Spleen (tissue), 11 donors: ENCODE results near the gene YTHDC2. TPM values are rescaled to one million over a fixed set of nuclear protein-coding genes. Genes with fewer than 3 reads are reported as not detected.

Source experiments
- DNase-seq: peaks from one replicate; pipeline ENCODE4 v3.0.0-alpha.2; 2020
- H3K27ac ChIP-seq, 8 donors: fragments of 200-600 bp; sonication (generic) in 7 of 8; 1 replicate in 4 of 8; 2 replicates in 4 of 8; pipeline versions ENCODE4 v1.5.0 to v1.8.0; 2016 to 2021; ENCODE audit warnings: inconsistent platforms in 4 of 8, mild to moderate bottlenecking in 4 of 8, moderate library complexity in 1 of 8
- H3K27me3 ChIP-seq, 7 donors: fragments of 200-600 bp; sonication (generic) in 6 of 7; replicated peaks in 1 of 7; 1 replicate in 4 of 7; 2 replicates in 3 of 7; pipeline versions ENCODE4 v1.5.0 to v1.8.0; 2016 to 2021; ENCODE audit warnings: inconsistent platforms in 3 of 7, mild to moderate bottlenecking in 1 of 7
- H3K36me3 ChIP-seq, 6 donors: fragments of 200-600 bp; sonication (generic) in 5 of 6; 1 replicate in 4 of 6; 2 replicates in 2 of 6; pipeline versions ENCODE4 v1.5.0 to v1.8.0; 2016 to 2021; ENCODE audit warnings: inconsistent platforms in 2 of 6
- H3K4me1 ChIP-seq, 6 donors: fragments of 200-600 bp; sonication (generic) in 5 of 6; 1 replicate in 3 of 6; 2 replicates in 3 of 6; pipeline versions ENCODE4 v1.5.0 to v1.8.0; 2016 to 2021; ENCODE audit warnings: inconsistent platforms in 3 of 6
- H3K4me3 ChIP-seq, 8 donors: fragments of 200-600 bp; sonication (generic) in 7 of 8; 1 replicate in 4 of 8; 2 replicates in 4 of 8; pipeline versions ENCODE4 v1.5.0 to v1.8.0; 2016 to 2021; ENCODE audit warnings: inconsistent platforms in 4 of 8, mild to moderate bottlenecking in 4 of 8, moderate library complexity in 2 of 8
- H3K9me3 ChIP-seq, 8 donors: fragments of 200-600 bp; sonication (generic) in 7 of 8; 1 replicate in 4 of 8; 2 replicates in 4 of 8; pipeline versions ENCODE4 v1.5.0 to v1.8.0; 2016 to 2021; ENCODE audit warnings: inconsistent platforms in 4 of 8
- POLR2A ChIP-seq, 3 donors: fragments of 450-650 bp; IDR thresholded peaks; one replicate each; pipeline ENCODE4 v1.5.1; 2017; ENCODE audit warnings: antibody characterized with exemption in 3 of 3, mild to moderate bottlenecking in 1 of 3
- POLR2AphosphoS5 ChIP-seq, 3 donors: sonication (generic); formaldehyde crosslinking; IDR thresholded peaks; one replicate each; pipeline ENCODE4 v1.5.1; 2017; ENCODE audit warnings: antibody characterized with exemption in 3 of 3
- WGBS, 5 donors: extraction: QIAGEN DNeasy Blood & Tissue Kit in 3 of 5; methylation state at CpG; one replicate each; pipeline versions ENCODE4 v1.1.5 to v1.1.7; 2013 to 2018; 5-methylcytosine and 5-hydroxymethylcytosine counted together
- intact Hi-C: fragments of 100-400 bp; cut with DNase I; formaldehyde crosslinking; loops from one replicate; pipeline ENCODE4 v1.15.0; 2023; ENCODE audit warnings: low total_unique reads
- polyA plus RNA-seq, 3 donors: library from polyadenylated mRNA; stranded (reverse); fragments of 200-250 nt; gene quantifications; one replicate each; pipeline ENCODE4 v1.2.1, GENCODE V29; 2013
- total RNA-seq, 7 donors: library from RNA; depleted of rRNA in 3 of 7; stranded (reverse); fragments of >200 nt in 3 of 7; fragmentation: NEBNext Ultra II Directional in 4 of 7; extraction: Animal tissue kit (Norgen Biotek cat#: 25700) in 4 of 7; gene quantifications; one replicate each; pipeline versions ENCODE4 v1.1.0 to v1.2.1, GENCODE V29; 2016 to 2021
- TF ChIP-seq, protein P1 (sequence below), 11 experiments: fragments of 200-600 bp in 7 of 11; fragments of 450-650 bp in 4 of 11; sonication (generic) in 4 of 11; IDR thresholded peaks in 8 of 11; conservative IDR thresholded peaks in 3 of 11; 1 replicate in 7 of 11; 2 replicates in 4 of 11; pipeline versions ENCODE4 v1.4.0 to v1.8.0; 2016 to 2021; ENCODE audit warnings: antibody characterized with exemption in 11 of 11, inconsistent platforms in 4 of 11, mild to moderate bottlenecking in 1 of 11
- donor health status: healthy with polysubstance abuse.
- donor health status: DM: no; HTN: no; CAD: no; lungs with moderate emphysema.
- donor health status: DM: no; HTN: no; CAD: no.
- donor health status: Bipolar disorder and iron deficiency.
- donor health status: healthy.
- donor health status: DM: no; HTN: no; CAD: no.
- donor health status: DM: yes; HTN: yes; CAD: no.

Gene YTHDC2
- total and polyA plus RNA-seq, 10 donors: 9.3 to 52.2 (median 33.8) TPM

DNA sequence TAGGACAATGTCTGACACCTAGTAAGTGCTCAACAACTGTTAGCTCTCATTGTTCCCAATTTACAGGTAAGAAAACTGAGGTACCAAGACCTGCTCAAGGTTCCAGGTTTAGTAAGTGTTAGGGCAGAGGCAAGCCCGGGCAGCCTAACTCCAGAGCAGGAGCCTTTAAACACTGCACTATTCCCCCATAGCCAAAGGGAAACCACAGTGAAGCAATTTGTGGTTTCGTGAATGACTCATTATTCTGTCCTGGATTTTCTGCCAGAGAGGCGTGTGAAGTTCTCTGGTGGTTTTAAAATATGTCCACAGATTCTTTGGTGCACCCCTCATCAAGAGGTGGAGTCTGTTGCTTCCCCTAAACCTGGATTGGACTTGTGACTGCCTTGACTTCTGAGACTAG lies 24.2 kb upstream of the YTHDC2 start:
- intact Hi-C loops: no loop called here
- H3K9me3 ChIP-seq: peaks cover 8 to 24% (median 18%) of the 10 kb centered on the region in 8 donors
- no peak overlapping the region for H3K27ac ChIP-seq
- peaks cover 0 to 89% (median 49%) of the 10 kb centered on the region in 7 donors for H3K27me3 ChIP-seq
- H3K36me3 ChIP-seq: no peaks in the 10 kb centered on the region
- H3K4me3 ChIP-seq: peak overlapping the region in 1 of 8 donors; percentile 77
- H3K4me1 ChIP-seq: peaks cover 0 to 25% (median 21%) of the 10 kb centered on the region in 6 donors
- DNase-seq: no peak
- TF ChIP-seq, protein P1, sequence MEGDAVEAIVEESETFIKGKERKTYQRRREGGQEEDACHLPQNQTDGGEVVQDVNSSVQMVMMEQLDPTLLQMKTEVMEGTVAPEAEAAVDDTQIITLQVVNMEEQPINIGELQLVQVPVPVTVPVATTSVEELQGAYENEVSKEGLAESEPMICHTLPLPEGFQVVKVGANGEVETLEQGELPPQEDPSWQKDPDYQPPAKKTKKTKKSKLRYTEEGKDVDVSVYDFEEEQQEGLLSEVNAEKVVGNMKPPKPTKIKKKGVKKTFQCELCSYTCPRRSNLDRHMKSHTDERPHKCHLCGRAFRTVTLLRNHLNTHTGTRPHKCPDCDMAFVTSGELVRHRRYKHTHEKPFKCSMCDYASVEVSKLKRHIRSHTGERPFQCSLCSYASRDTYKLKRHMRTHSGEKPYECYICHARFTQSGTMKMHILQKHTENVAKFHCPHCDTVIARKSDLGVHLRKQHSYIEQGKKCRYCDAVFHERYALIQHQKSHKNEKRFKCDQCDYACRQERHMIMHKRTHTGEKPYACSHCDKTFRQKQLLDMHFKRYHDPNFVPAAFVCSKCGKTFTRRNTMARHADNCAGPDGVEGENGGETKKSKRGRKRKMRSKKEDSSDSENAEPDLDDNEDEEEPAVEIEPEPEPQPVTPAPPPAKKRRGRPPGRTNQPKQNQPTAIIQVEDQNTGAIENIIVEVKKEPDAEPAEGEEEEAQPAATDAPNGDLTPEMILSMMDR (IDR thresholded peaks at IDR 0.05 in 8 of 11, conservative IDR thresholded peaks at IDR 0.05 in 3 of 11): no peak
- no peak for TF ChIP-seq POLR2A (IDR thresholded peaks at IDR 0.05)
- no peak for TF ChIP-seq POLR2AphosphoS5 (IDR thresholded peaks at IDR 0.05)
- WGBS, 5 donors: 17 to 47% (median 26%) methylated on average over 3 of the region's 3 CpGs

DNA sequence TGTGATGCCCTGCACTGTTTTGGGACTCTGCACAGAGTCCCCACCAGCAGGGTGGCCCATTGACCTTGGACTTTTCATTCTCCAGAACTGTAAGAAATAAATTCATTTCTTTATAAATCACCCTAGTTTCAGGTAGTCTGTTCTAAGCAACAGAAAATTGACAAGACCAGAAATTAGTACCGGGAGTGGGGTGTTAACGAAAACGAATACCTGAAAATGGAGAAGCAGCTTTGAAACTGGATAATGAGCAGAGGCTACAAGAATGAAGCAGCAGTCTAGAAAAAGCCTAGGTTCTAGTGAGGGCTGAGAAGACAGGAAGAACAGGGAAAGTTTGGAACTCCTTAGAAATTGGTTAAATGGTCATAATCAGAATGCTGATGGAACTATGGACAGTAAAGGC lies 23.2 kb upstream of the YTHDC2 start:
- no peaks in the 10 kb centered on the region for H3K36me3 ChIP-seq
- H3K4me3 ChIP-seq: no peak overlapping the region
- peaks cover 8 to 24% (median 18%) of the 10 kb centered on the region in 8 donors for H3K9me3 ChIP-seq
- peaks cover 0 to 79% (median 49%) of the 10 kb centered on the region in 7 donors for H3K27me3 ChIP-seq
- no peak overlapping the region for H3K27ac ChIP-seq
- peaks cover 0 to 25% (median 21%) of the 10 kb centered on the region in 6 donors for H3K4me1 ChIP-seq
- no peak for TF ChIP-seq POLR2A (IDR thresholded peaks at IDR 0.05)
- TF ChIP-seq, protein P1 (IDR thresholded peaks at IDR 0.05 in 8 of 11, conservative IDR thresholded peaks at IDR 0.05 in 3 of 11): no peak
- no peak for TF ChIP-seq POLR2AphosphoS5 (IDR thresholded peaks at IDR 0.05)
- DNase-seq: no peak
- intact Hi-C loops: no loop called here
- 95 to 98% (median 97%) methylated on average over 3 of the region's 3 CpGs for WGBS, 5 donors

DNA sequence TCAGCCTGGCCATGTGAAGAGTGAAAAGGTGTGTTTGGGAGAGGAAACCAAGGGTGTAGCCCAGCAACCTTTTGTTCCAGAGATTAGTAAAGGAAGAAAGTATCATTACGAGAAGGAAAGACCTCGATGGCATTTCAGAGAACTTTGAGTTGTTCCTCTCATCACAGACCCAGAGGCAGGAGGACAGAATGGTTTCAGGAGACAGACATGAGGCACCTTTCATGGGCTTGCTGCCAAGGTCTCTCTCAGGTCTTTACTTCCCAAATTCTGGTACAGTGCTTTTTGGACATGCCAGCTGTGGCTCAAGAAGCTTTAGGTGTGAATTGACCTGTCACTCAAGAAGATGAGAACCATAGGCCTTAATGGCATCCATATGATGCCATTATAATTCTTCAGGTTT lies 22.5 kb upstream of the YTHDC2 start:
- no peaks in the 10 kb centered on the region for H3K36me3 ChIP-seq
- H3K27ac ChIP-seq: no peak overlapping the region
- 80 to 96% (median 86%) methylated on average over 2 of the region's 2 CpGs for WGBS, 5 donors
- DNase-seq: no peak
- TF ChIP-seq, protein P1 (IDR thresholded peaks at IDR 0.05 in 8 of 11, conservative IDR thresholded peaks at IDR 0.05 in 3 of 11): no peak
- TF ChIP-seq POLR2AphosphoS5 (IDR thresholded peaks at IDR 0.05) (no peak), POLR2A (IDR thresholded peaks at IDR 0.05) (no peak)
- H3K4me3 ChIP-seq: no peak overlapping the region
- peaks cover 0 to 73% (median 46%) of the 10 kb centered on the region in 7 donors for H3K27me3 ChIP-seq
- intact Hi-C loops: no loop called here
- peaks cover 8 to 24% (median 18%) of the 10 kb centered on the region in 8 donors for H3K9me3 ChIP-seq
- H3K4me1 ChIP-seq: peaks cover 0 to 25% (median 21%) of the 10 kb centered on the region in 6 donors

DNA sequence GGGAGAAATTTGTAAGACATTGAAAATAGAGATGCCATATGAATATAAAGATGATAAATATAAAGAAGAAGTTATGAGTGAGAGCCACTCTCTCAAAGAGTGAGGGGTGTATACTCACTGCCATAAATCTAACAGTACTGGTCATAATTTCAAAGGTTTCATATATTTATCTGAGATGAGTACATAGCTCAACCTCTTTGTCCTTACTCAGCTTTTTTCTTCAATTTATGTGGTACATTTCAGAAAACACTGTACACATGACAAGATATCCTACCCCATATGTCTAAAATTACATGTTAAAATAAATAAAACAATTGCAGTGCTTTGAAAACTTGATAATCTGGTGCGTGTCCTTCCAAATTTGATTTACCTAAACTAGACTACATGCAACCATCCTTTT lies 20.0 kb upstream of the YTHDC2 start:
- WGBS, 5 donors: 79 to 94% (median 87%) methylated on average over 1 of the region's 1 CpG
- H3K9me3 ChIP-seq: peaks cover 8 to 24% (median 18%) of the 10 kb centered on the region in 8 donors
- intact Hi-C loops: no loop called here
- no peak overlapping the region for H3K27ac ChIP-seq
- no peaks in the 10 kb centered on the region for H3K36me3 ChIP-seq
- no peak overlapping the region for H3K4me3 ChIP-seq
- TF ChIP-seq, protein P1 (IDR thresholded peaks at IDR 0.05 in 8 of 11, conservative IDR thresholded peaks at IDR 0.05 in 3 of 11): no peak
- no peak for TF ChIP-seq POLR2AphosphoS5 (IDR thresholded peaks at IDR 0.05)
- TF ChIP-seq POLR2A (IDR thresholded peaks at IDR 0.05): no peak
- H3K4me1 ChIP-seq: peaks cover 0 to 12% (median 8%) of the 10 kb centered on the region in 6 donors
- peaks cover 0 to 55% (median 22%) of the 10 kb centered on the region in 7 donors for H3K27me3 ChIP-seq
- DNase-seq: no peak
